Measurements from ENCODE around the gene NAP1L4.

Gene NAP1L4

GRCh38 chr11:3030289-3031070 is 38.4 kb upstream of the NAP1L4 start:
- H3K27ac ChIP-seq, result no peak overlapping the region
- TF ChIP-seq CTCF (IDR thresholded peaks at IDR 0.05) (no peak), ZFX (IDR thresholded peaks at IDR 0.05; ENCODE audit: borderline replicate concordance) (no peak)

GRCh38 chr11:3028813-3029212 is 36.7 kb upstream of the NAP1L4 start:
- TF ChIP-seq ZFX (IDR thresholded peaks at IDR 0.05; ENCODE audit: borderline replicate concordance), result no peak
- no peak for TF ChIP-seq CTCF (IDR thresholded peaks at IDR 0.05)
- no peak overlapping the region for H3K27ac ChIP-seq

GRCh38 chr11:3026803-3027202 is 34.7 kb upstream of the NAP1L4 start:
- TF ChIP-seq ZFX (IDR thresholded peaks at IDR 0.05; ENCODE audit: borderline replicate concordance), result no peak
- TF ChIP-seq CTCF (IDR thresholded peaks at IDR 0.05), result no peak
- H3K27ac ChIP-seq, result no peak overlapping the region

- no peak for TF ChIP-seq ZFX (IDR thresholded peaks at IDR 0.05; ENCODE audit: borderline replicate concordance)
- TF ChIP-seq CTCF (IDR thresholded peaks at IDR 0.05), result no peak
- no peak overlapping the region for H3K27ac ChIP-seq
Measured at GRCh38 chr11:3022982-3023381, 30.9 kb upstream of the NAP1L4 start.

GRCh38 chr11:3022300-3022967 is 30.3 kb upstream of the NAP1L4 start:
- no peak overlapping the region for H3K27ac ChIP-seq
- no peak for TF ChIP-seq ZFX (IDR thresholded peaks at IDR 0.05; ENCODE audit: borderline replicate concordance)

GRCh38 chr11:3021125-3021524 is 29.0 kb upstream of the NAP1L4 start:
- no peak overlapping the region for H3K27ac ChIP-seq
- TF ChIP-seq CTCF (IDR thresholded peaks at IDR 0.05), result peak; percentile 39
- TF ChIP-seq ZFX (IDR thresholded peaks at IDR 0.05; ENCODE audit: borderline replicate concordance), result no peak

- TF ChIP-seq ZFX (IDR thresholded peaks at IDR 0.05; ENCODE audit: borderline replicate concordance) (no peak), CTCF (IDR thresholded peaks at IDR 0.05) (no peak)
- H3K27ac ChIP-seq, result no peak overlapping the region
Measured at GRCh38 chr11:3020011-3020410, 27.9 kb upstream of the NAP1L4 start.

Data from 22Rv1 (cell line).